ENCODE results near the gene CBR4. TPM values are rescaled to one million over a fixed set of nuclear protein-coding genes. Genes with fewer than 3 reads are reported as not detected.
"Not testable (repeated sequence)": the region's sequence is repeated elsewhere in the genome, so short reads cannot be mapped to it uniquely, and the experiment has no call there.

Gene CBR4
- total RNA-seq, 1 donor from 2014 or later: 23.0 TPM

DNA sequence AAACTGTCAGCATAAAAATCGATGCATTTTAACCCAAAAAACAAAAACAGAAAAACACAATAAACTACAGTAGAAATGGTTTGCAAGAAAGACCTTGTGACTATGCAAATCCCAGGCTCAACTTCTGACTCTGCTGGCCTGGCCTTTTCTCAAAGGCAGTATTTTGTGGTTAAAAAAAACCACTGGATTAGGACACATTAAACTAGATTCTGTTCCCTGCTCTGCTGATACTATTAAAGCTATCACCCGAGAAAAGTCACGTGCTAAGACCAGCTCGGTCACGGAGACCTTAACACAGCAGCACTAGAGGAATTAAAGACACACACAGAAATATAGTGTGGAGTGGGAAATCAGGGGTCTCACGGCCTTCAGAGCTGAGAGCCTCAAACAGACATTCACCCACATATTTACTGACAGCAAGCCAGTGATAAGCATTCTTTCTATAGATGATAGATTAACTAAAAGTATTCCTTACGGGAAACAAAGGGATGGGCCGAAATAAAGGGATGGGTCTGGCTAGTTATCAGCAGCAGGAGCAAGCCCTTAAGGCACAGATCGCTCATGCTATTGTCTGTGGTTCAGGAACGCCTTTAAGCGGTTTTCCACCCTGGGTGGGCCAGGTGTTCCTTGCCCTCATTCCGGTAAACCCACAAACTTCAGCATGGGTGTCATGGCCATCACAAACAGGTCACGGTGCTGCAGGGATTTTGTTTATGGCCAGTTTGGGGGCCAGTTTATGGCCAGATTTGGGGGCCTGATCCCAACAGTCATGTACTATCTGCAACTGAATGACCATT lies 16.1 kb downstream of the CBR4 start:
- no peak for DNase-seq

DNA sequence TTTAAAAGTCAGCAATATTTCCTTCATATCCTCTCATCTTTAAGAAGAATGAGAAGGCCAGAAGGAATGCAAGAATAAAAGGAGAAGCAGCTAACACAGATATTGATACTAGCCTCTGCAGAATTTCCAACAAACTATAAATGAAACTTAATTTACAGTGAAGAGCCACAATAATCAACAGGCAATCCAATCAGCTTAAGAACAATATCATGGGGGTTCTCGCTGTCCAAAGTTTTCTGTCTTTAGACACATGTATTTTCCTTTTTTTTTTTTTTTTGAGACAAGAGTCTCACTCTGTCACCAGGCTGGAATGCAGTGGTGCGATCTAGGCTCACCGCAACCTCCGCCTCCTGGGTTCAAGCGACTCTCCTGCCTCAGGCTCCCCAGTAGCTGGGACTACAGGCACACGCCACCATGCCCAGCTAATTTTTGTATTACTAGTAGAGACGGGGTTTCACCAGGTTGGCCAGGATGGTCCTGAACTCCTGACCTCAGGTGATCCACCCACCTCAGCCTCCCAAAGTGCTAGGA lies 17.0 kb downstream of the CBR4 start:
- DNase-seq: not testable (repeated sequence)

DNA sequence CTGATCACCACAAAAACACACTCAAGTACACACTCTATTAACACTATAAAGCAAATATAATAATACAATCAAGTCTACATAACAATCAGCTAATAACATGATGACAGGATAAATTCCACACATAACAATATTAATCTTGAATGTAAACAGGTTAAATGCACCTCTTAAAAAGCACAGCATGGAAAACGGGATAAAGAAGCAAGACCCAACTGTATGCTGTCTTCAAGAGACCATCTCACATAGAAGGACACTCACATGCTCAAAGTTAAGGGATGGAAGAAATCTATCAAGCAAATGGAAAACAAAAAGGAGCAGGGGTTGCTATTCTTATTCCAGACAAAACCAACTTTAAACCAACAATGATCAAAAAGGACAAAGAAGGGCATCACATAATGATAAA lies 28.1 kb downstream of the CBR4 start:
- DNase-seq: no peak

DNA sequence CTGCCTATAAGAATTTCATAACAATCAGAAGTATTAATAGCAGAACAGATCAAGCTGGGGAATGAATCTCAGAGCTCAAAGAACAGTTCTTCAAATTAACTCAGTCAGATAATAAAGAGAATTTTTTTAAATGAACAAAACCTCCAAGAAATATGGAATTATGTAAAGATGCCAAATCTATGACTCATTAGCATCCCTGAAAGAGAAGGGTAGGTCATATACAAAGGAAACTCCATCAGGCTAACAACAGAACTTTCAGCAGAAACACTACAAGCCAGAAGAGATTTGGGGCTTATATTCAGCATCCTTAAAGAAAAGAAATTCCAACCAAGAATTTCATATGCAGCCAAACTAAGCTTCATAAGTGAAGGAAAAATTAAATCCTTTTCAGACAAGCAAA lies 28.6 kb downstream of the CBR4 start:
- no peak for DNase-seq

DNA sequence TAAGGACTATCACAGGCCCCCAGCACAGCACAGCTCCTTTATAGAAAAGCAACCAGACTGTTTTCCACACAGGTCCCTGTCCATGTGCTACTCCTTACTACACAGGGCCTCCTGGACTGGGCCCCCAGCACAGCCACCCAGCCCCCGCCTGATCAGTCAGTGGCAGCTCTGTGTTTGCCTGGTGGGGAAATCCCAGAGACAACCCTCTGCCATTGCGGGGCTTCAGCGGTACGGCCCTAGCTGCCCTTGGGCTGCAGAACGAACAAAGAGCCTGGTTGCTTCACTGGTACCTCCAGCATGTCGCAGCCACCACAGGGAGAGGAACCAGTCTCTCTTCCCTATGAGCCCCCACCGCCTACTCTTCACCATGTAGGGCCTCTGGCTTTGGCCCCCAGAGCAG lies 30.7 kb downstream of the CBR4 start:
- DNase-seq: no peak

DNA sequence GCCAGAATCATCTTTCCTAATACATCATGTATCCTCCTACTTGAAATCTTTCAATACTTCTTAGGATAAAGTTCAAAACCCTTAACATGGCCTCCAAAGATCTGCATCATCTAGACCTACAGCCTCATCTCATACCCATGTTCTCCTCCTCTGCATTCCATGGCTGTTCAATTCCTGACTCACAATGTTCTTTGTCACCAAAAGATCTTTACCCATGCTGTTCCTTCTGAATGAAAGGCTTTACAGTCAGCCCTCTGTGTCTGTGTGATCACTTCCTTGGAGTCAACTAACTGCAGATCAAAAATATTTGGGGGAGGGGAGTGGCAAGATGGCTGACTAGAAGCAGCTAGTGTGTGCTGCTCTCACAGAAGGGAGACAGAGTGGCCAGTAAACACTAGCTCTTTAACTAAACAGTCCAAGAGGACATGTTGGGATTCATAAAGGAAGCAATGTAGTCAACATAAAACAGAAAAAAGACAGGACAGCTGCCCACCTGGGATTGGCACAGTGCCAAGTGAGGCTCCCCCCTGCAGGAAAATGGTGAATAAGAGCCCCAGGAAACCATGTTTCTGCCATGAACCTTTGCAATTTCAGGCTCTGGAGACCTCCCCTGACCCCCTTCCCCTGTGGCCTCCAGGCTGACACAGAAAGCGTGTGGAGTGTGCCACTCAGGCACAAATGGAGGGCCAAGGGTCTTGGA lies 31.9 kb downstream of the CBR4 start:
- DNase-seq: no peak

DNA sequence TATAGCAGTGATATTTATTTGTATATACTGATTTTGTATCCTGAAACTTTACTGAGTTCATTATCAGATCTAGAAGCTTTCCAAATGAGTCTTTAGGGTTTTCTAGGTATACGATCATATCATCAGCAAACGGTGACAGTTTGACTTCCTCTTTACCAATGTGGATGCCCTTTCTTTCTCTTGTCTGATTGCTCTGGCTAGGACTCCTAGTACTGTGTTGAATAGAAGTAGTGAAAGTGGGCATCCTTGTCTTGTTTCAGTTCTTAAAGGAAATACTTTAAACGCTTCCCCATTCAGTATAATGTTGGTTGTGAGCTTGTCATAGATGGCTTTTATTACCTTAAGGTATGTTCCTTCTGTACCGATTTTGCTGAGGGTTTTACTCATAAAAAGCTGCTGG lies 37.5 kb downstream of the CBR4 start:
- DNase-seq: no peak

DNA sequence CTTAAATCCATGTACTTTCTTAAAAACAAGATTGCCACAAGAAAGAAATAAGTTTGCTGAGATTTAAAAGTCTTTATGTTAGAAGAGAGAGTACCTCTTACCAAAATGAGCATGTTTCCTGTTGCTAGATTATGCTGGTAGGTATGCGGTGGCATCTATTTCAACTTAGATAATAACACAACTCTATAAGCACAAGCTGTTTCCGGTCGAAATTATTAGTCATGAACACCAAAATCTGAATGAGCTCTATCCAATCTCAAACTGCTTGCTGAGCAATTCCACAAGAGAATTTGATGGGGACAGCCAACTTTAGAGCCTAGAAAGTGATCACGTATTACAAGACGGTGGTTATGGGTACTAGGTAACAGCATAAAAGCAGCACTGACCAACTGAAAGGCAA lies 49.3 kb downstream of the CBR4 start:
- DNase-seq: no peak

DNA sequence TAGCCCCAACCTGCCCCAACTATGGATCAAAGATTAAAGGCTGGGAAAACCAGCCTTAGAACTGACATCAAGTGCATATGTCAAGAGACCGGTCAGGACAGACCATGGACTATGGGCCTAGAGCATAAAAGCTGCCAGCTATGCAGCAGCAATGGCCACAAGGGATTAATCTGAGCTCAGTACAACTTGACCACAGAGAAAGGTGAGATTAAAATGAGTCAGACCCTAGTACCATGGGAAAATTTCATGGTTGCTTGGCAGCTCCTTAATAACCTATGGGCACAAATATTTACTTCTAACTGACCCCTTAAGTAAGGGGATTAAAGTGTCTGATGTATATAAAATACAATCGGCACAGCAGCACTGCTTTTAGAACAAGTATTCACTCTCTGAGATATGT lies 54.4 kb downstream of the CBR4 start:
- no peak for DNase-seq

DNA sequence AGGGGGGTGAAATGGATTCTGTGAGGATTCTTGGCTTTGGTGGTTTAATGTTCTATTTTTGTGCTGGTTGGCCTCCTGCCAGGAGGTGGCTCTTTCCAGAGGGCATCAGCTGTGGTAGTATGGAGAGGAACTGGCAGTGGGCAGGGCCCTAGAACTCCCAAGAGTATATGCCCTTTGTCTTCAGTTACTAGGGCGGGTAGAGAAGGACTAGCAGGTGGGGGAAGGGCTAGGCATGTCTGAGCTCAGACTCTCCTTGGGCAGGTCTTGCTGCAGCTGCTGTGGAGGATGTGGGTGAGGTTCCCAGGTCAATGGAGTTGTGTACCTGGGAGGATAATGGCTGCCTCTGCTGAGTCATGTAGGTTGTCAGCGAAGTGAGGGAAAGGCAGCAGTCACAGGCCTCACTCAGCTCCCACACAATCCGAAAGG lies 57.2 kb downstream of the CBR4 start:
- not testable (repeated sequence) for DNase-seq

DNA sequence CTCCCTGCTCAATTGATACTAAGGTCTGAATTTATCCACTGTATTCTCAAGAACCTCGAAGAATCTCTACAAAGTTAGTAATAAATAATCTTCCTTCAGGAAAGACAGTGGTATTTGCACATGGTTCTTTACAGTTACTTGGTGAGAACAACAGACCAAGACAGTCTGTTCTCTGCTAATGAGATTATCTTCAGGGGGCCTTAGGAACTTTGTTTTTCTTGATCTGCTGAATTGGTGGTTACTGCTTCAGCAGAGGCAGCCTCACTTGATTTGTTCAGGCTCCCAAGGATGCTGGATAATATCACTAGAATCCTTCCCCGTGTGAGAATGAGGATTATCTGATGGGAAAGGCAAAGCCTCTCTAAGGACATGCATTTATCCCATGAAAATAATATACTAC lies 64.8 kb downstream of the CBR4 start:
- no peak for DNase-seq

DNA sequence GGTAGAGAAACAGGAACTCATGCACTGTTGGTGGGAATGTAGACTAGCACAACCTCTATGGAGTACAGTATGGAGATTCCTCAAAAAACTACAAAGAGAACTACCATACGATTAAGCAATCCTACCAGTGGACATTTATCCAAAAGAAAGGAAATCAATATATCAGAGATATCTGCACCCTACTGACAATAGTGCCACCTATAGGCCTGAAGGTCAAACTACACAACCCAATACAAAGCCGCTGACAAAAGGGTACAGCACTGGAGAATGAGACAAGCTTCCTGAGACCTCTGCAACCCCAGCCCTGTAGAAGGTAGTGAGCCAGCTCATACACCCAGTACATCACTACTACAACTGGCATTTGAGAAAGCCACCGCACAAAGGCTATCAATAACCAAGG lies 67.1 kb downstream of the CBR4 start:
- DNase-seq: no peak

Small RNA genes within 50 kb of the gene (small RNA-seq; reads per million reads assigned to genes)
- 4.8 reads per million, percentile 90 among the genes with 10 or more reads in this experiment for gene RNY4P17 (ENCODE audit: low replicate concordance)
